Hematopoietic multipotent progenitor cell treated with erythropoietin and hydrocortisone succinate and interleukin-3 and kit ligand, for 4 days (in vitro differentiated cells): ENCODE data around the gene RNF149.
"Not testable (repeated sequence)": the region's sequence is repeated elsewhere in the genome, so short reads cannot be mapped to it uniquely, and the experiment has no call there.

Experiments
- DNase-seq: peaks from one replicate; pipeline ENCODE4 v3.0.0-alpha.2; 2015

Gene RNF149

GRCh38 chr2:101308432-101309210 is at the start of gene RNF149:
TSS of gene RNF149 (minus strand) at chr2:101308701. CDS start at chr2:101308588, 113 bp downstream.
- peak; percentile 96 for DNase-seq

- DNase-seq: no peak
Measured at GRCh38 chr2:101357376-101357775, 48.9 kb upstream of the RNF149 start.

GRCh38 chr2:101356521-101356920 is 48.0 kb upstream of the RNF149 start:
- no peak for DNase-seq

- DNase-seq: no peak
Measured at GRCh38 chr2:101356055-101356454, 47.6 kb upstream of the RNF149 start.

- DNase-seq: no peak
Measured at GRCh38 chr2:101355401-101356054, 47.0 kb upstream of the RNF149 start.

- DNase-seq: no peak
Measured at GRCh38 chr2:101354420-101355311, 46.2 kb upstream of the RNF149 start.

- DNase-seq: not testable (repeated sequence)
Measured at GRCh38 chr2:101352631-101353030, 44.1 kb upstream of the RNF149 start.

GRCh38 chr2:101351207-101351606 is 42.7 kb upstream of the RNF149 start:
- DNase-seq: no peak

- peak; percentile 56 for DNase-seq
Measured at GRCh38 chr2:101349893-101350662, 41.6 kb upstream of the RNF149 start.

- no peak for DNase-seq
Measured at GRCh38 chr2:101348883-101349282, 40.4 kb upstream of the RNF149 start.

GRCh38 chr2:101346909-101347308 is 38.4 kb upstream of the RNF149 start:
- no peak for DNase-seq

- no peak for DNase-seq
Measured at GRCh38 chr2:101344137-101344536, 35.6 kb upstream of the RNF149 start.

- DNase-seq: no peak
Measured at GRCh38 chr2:101342625-101343008, 34.1 kb upstream of the RNF149 start.

GRCh38 chr2:101341901-101342624 is 33.6 kb upstream of the RNF149 start:
- DNase-seq: peak; percentile 82

GRCh38 chr2:101341421-101341820 is 32.9 kb upstream of the RNF149 start:
- peak; percentile 44 for DNase-seq

GRCh38 chr2:101340141-101340551 is 31.6 kb upstream of the RNF149 start:
- peak; percentile 53 for DNase-seq

- DNase-seq: no peak
Measured at GRCh38 chr2:101339266-101339880, 30.9 kb upstream of the RNF149 start.

GRCh38 chr2:101337877-101338276 is 29.4 kb upstream of the RNF149 start:
- no peak for DNase-seq

GRCh38 chr2:101332885-101333766 is 24.6 kb upstream of the RNF149 start:
- no peak for DNase-seq

GRCh38 chr2:101331202-101331601 is 22.7 kb upstream of the RNF149 start:
- DNase-seq: no peak
